Bronchial epithelial cell (primary cell): ENCODE data around the gene HOXB9. TPM values are rescaled to one million over a fixed set of nuclear protein-coding genes. Genes with fewer than 3 reads are reported as not detected.

ENCODE experiments used
- DNase-seq: peaks from one replicate; pipeline ENCODE4 v3.0.0-alpha.2; 2010; ENCODE audit warnings: low read depth
- FAIRE-seq: peaks from 2 replicates; lab custom pipeline; 2011; peaks lifted over from hg19 to GRCh38; lab: Jason Lieb, UNC
- H3K27me3 ChIP-seq: 2 replicates; pipeline ENCODE4 v1.5.1; 2011; ENCODE audit warnings: low read length; ENCODE audit not compliant: control insufficient read depth, insufficient read depth
- H3K36me3 ChIP-seq: 2 replicates; pipeline ENCODE4 v1.5.1; 2011; ENCODE audit warnings: low read length; ENCODE audit not compliant: control insufficient read depth, insufficient read depth
- H3K4me3 ChIP-seq: 2 replicates; pipeline ENCODE4 v1.5.1; 2011; ENCODE audit warnings: mild to moderate bottlenecking, low read depth, low read length, control low read depth
- CTCF ChIP-seq: IDR thresholded peaks from 2 replicates; pipeline ENCODE4 v1.5.1; 2011; ENCODE audit warnings: mild to moderate bottlenecking, moderate library complexity, low read length, control low read depth, inconsistent platforms; ENCODE audit not compliant: insufficient read depth, severe bottlenecking
- total RNA-seq: library from RNA; depleted of rRNA; stranded (reverse); fragments of >200 nt; gene quantifications from 2 replicates; pipeline ENCODE4 v1.2.1, GENCODE V29; 2014

The HOXB9 gene
- total RNA-seq, 1 donor from 2014 or later = not detected

DNA sequence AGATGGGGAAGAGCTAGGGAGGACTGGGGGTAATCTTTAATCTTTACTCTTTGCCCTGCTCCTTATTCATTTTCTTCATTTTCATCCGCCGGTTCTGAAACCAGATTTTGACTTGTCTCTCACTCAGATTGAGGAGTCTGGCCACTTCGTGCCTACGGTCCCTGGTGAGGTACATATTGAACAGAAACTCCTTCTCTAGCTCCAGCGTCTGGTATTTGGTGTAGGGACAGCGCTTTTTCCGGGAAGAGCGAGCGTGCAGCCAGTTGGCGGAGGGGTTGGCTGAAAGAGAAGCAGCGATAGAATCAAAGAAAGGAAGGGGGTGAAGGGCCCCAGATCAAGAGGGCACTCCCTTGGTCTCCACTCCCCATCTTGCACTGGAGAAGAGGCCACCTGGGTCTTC lies 3.3 kb downstream of the HOXB9 start:
- peaks cover 88% of the 10 kb centered on the region for H3K27me3 ChIP-seq
- no peak for TF ChIP-seq CTCF
- DNase-seq (no peak), FAIRE-seq (no peak)
- H3K36me3 ChIP-seq = no peaks in the 10 kb centered on the region
- no peak overlapping the region for H3K4me3 ChIP-seq

DNA sequence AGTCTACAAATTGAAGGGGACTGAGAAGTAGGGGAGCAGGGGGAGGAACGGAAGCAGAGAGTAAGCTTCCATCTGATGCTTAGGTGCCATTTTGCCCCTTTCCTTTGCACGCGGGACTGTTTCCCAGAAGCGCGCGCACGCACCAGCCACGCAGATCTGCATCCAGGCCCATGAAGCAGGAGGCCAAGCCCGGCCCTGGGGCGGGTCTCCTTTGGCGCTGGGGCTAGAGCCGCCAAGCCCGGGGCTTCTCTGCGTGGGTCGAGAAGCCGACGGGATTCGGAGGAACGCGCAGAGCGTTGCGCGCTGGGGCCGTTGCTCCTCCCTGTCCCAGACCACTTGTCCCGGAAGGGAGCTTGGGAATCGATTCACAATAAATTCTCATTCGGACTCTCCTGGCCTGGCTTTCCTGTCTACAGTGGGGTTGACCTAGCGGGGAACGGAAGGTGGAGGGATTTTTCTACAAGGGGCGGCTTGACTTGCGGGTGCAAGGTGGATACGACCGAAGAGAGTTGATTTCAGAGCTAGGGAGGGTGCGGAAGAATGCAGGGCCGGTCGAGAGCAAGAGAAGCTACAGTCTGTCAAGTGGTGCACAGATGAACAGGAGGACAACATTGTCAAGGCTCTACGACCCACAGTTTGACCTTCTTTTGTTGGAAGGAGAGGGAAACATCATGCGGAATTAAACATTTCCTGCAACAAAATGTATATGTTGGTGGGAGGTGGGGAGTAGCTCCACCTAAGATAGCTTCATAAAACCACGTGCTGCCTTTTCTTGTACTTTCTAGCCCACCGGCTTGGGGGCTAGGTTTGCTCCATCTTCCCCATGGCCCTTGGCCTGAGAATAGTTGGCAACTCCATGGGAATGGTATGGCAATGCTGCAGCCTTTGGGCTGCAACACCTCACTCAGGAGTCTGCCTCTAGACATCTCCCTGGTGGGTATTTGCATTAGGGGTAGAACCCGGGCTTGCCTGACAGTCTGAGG lies 4.5 kb downstream of the HOXB9 start:
- DNase-seq = no peak
- peaks cover 85% of the 10 kb centered on the region for H3K27me3 ChIP-seq
- FAIRE-seq = no peak
- TF ChIP-seq CTCF = no peak
- H3K4me3 ChIP-seq = no peak overlapping the region
- no peaks in the 10 kb centered on the region for H3K36me3 ChIP-seq

GRCh38 chr17:48620461-48621139 lies 5.6 kb downstream of the HOXB9 start:
- FAIRE-seq (no peak), DNase-seq (no peak)
- H3K27me3 ChIP-seq = peaks cover 89% of the 10 kb centered on the region
- TF ChIP-seq CTCF = no peak
- no peaks in the 10 kb centered on the region for H3K36me3 ChIP-seq
- no peak overlapping the region for H3K4me3 ChIP-seq

GRCh38 chr17:48619826-48620449 lies 6.2 kb downstream of the HOXB9 start:
- Histone ChIP-seq H3K4me3 (no peak overlapping the region), H3K36me3 (no peaks in the 10 kb centered on the region), H3K27me3 (peaks cover 89% of the 10 kb centered on the region)
- no peak for TF ChIP-seq CTCF
- DNase-seq (no peak), FAIRE-seq (no peak)

GRCh38 chr17:48618256-48618896 lies 7.8 kb downstream of the HOXB9 start:
- Histone ChIP-seq H3K27me3 (peaks cover 86% of the 10 kb centered on the region), H3K36me3 (no peaks in the 10 kb centered on the region), H3K4me3 (no peak overlapping the region)
- DNase-seq = peak; percentile 46
- no peak for FAIRE-seq
- TF ChIP-seq CTCF = peak; percentile 89
